ENCODE results near the gene AZU1.

Gene AZU1

GRCh38 chr19:855142-855541 lies 27.5 kb downstream of the AZU1 start:
- Histone ChIP-seq H3K79me2 (no peaks in the 10 kb centered on the region), H3K9ac (no peak overlapping the region), H3K27me3 (ENCODE audit: control insufficient read depth, insufficient read depth, low read length) (no peaks in the 10 kb centered on the region), H3K4me1 (peaks cover 4% of the 10 kb centered on the region), H2AFZ (no peak overlapping the region), H3K36me3 (ENCODE audit: control insufficient read depth, insufficient read depth, low read length) (no peaks in the 10 kb centered on the region), H3K9me3 (ENCODE audit: control insufficient read depth, low read length) (no peaks in the 10 kb centered on the region), H3K4me2 (ENCODE audit: low read length) (no peak overlapping the region), H3K4me3 (ENCODE audit: low read depth, low read length) (no peak overlapping the region), H3K27ac (no peak overlapping the region)
- no peak for TF ChIP-seq CTCF (IDR thresholded peaks at IDR 0.05)

GRCh38 chr19:855566-856120 lies 28.0 kb downstream of the AZU1 start:
- Histone ChIP-seq H3K4me3 (ENCODE audit: low read depth, low read length) (no peak overlapping the region), H3K4me2 (ENCODE audit: low read length) (no peak overlapping the region), H2AFZ (no peak overlapping the region), H3K79me2 (no peaks in the 10 kb centered on the region), H3K9ac (no peak overlapping the region), H3K27me3 (ENCODE audit: control insufficient read depth, insufficient read depth, low read length) (no peaks in the 10 kb centered on the region), H3K27ac (no peak overlapping the region), H3K4me1 (peaks cover 2% of the 10 kb centered on the region), H3K9me3 (ENCODE audit: control insufficient read depth, low read length) (no peaks in the 10 kb centered on the region), H3K36me3 (ENCODE audit: control insufficient read depth, insufficient read depth, low read length) (no peaks in the 10 kb centered on the region)
- no peak for TF ChIP-seq CTCF (IDR thresholded peaks at IDR 0.05)

- H3K27ac ChIP-seq = no peak overlapping the region
- no peaks in the 10 kb centered on the region for H3K36me3 ChIP-seq (ENCODE audit: control insufficient read depth, insufficient read depth, low read length)
- TF ChIP-seq CTCF (IDR thresholded peaks at IDR 0.05) = no peak
- no peaks in the 10 kb centered on the region for H3K27me3 ChIP-seq (ENCODE audit: control insufficient read depth, insufficient read depth, low read length)
- H3K79me2 ChIP-seq = no peaks in the 10 kb centered on the region
- no peaks in the 10 kb centered on the region for H3K4me1 ChIP-seq
- no peaks in the 10 kb centered on the region for H3K9me3 ChIP-seq (ENCODE audit: control insufficient read depth, low read length)
- H2AFZ ChIP-seq = no peak overlapping the region
- no peak overlapping the region for H3K4me2 ChIP-seq (ENCODE audit: low read length)
- H3K4me3 ChIP-seq (ENCODE audit: low read depth, low read length) = no peak overlapping the region
- no peak overlapping the region for H3K9ac ChIP-seq
Measured at GRCh38 chr19:858284-858683, 30.6 kb downstream of the AZU1 start.

DNA sequence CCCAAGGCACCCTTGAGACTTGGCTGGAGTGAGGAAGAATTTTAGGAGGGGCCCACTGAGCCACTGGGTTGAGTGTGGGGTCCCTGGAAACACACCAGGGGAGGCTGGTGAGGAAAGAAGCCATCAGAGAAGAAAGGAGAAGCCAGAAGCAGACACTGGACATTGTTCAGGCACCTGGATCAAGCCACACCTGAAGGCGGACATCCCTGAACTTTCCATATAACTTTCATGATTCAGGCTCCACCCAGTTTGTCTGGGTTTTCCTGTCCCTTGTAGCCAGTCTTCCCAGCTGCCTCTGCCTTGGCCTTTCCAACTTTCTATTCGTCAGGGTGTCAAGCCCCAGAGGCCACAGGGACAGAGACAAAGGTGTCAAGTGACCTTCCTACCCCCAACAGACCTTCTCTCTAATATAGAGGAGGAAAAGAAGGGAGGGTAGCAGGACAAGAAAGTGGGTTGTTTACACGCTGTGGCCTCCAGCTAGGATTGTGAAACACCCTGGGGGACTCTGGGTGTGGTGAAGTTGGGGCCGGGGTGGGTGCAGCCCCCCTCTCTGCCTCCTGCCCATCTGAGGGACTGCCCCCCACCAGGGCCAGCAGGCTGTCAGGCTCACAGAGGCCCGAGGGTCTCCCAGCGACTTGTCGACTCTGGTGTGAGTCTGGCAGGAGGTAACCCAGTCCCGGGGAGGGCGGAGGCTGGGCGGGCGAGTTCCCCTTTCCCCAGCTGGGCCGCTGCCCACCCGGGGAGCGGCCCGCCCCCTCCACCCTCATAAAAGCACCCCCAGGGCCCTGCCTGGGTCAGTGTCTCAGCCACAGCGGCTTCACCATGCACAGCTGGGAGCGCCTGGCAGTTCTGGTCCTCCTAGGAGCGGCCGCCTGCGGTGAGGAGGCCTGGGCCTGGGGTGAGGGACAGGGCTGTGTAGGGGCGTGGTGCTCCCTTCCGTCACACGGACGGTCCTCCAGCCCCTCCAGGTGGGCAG lies 31.5 kb downstream of the AZU1 start, which contains the start of gene CFD:
Gene CFD (plus strand): TSS at position 797 of the 976 bp plus-strand sequence. CDS start 26 bp downstream, at position 823.
- no peaks in the 10 kb centered on the region for H3K79me2 ChIP-seq
- H3K4me1 ChIP-seq = no peaks in the 10 kb centered on the region
- peak within 1 kb of the TSS; percentile 77 for H2AFZ ChIP-seq
- H3K4me2 ChIP-seq (ENCODE audit: low read length) = peak within 1 kb of the TSS; percentile 65
- H3K27ac ChIP-seq = no peak within 1 kb of the TSS
- no peaks in the 10 kb centered on the region for H3K36me3 ChIP-seq (ENCODE audit: control insufficient read depth, insufficient read depth, low read length)
- peak within 1 kb of the TSS; percentile 44 for H3K4me3 ChIP-seq (ENCODE audit: low read depth, low read length)
- no peak for TF ChIP-seq CTCF (IDR thresholded peaks at IDR 0.05)
- H3K27me3 ChIP-seq (ENCODE audit: control insufficient read depth, insufficient read depth, low read length) = no peaks in the 10 kb centered on the region
- H3K9ac ChIP-seq = no peak within 1 kb of the TSS
- no peaks in the 10 kb centered on the region for H3K9me3 ChIP-seq (ENCODE audit: control insufficient read depth, low read length)
